ENCODE results near the gene BTD. TPM values are rescaled to one million over a fixed set of nuclear protein-coding genes. Genes with fewer than 3 reads are reported as not detected.
A peak's percentile ranks its signal among the peaks of the same experiment; 100 is the strongest.

The BTD gene, protein sequence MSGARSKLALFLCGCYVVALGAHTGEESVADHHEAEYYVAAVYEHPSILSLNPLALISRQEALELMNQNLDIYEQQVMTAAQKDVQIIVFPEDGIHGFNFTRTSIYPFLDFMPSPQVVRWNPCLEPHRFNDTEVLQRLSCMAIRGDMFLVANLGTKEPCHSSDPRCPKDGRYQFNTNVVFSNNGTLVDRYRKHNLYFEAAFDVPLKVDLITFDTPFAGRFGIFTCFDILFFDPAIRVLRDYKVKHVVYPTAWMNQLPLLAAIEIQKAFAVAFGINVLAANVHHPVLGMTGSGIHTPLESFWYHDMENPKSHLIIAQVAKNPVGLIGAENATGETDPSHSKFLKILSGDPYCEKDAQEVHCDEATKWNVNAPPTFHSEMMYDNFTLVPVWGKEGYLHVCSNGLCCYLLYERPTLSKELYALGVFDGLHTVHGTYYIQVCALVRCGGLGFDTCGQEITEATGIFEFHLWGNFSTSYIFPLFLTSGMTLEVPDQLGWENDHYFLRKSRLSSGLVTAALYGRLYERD
- 10 to 100 TPM; 46.8 to 74.9 (median 56.5) TPM for total RNA-seq

DNA sequence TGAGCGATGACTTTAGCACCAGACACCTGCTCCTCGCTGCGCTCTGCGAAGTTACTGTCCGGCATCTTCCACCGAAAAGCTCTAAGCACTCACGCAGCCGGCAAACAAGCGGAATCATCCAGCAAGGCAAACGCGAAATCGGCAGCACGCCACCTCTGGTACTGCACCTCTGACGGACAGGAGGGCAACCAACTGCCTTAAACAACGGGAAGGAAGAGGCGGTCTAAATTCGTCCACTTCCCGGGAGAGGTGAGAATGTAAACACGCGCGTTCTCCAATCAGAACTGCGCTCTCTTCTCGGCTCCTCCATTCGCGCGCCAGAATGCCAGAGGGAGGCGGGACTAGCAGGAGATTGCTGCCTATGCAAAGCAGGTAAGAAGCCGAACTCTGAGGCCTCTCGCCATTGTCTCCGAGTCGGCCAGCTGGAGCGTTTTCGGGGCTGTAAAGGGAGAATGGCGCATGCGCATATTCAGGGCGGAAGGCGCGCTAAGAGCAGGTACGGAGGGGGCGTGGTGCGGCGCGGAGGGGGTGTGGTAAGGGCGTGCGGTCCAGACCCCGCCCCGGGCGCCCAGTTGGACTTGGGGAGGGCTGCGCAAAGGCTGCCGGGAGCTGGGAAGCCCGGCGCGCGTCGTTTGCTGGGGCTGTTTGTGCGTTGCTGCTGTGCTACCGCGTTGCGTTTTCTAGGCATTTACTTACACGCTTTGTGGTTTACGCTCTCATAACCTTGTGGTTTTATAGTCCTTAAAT lies at the start of gene BTD, which contains the start of gene HACL1:
TSS of gene BTD (plus strand) at position 347 of the 747 bp plus-strand sequence. CDS start 33,695 bp downstream, outside the sequence.
TSS of gene HACL1 (minus strand) at position 171 of the 747 bp plus-strand sequence. CDS start at position 65, 106 bp downstream.
- H3K27me3 ChIP-seq, result no peaks in the 10 kb centered on the region
- H3K4me1 ChIP-seq, result peaks cover 16 to 25% of the 10 kb centered on the region in 2 donors
- no peaks in the 10 kb centered on the region for H3K9me3 ChIP-seq
- H3K36me3 ChIP-seq, result peaks cover 0 to 7% of the 10 kb centered on the region in 2 donors
- 0% methylated on average over 31 to 56 of the region's 61 CpGs for WGBS, 2 donors
- intact Hi-C loops (cut with DNase I), result no loop called here
- peak within 1 kb of the TSS; percentile 80 to 88 (median 85) for H3K27ac ChIP-seq
- DNase-seq, result peak; percentile 99
- peak; percentile 40 to 90 for TF ChIP-seq POLR2A (IDR thresholded peaks at IDR 0.05)
- TF ChIP-seq, protein P1, sequence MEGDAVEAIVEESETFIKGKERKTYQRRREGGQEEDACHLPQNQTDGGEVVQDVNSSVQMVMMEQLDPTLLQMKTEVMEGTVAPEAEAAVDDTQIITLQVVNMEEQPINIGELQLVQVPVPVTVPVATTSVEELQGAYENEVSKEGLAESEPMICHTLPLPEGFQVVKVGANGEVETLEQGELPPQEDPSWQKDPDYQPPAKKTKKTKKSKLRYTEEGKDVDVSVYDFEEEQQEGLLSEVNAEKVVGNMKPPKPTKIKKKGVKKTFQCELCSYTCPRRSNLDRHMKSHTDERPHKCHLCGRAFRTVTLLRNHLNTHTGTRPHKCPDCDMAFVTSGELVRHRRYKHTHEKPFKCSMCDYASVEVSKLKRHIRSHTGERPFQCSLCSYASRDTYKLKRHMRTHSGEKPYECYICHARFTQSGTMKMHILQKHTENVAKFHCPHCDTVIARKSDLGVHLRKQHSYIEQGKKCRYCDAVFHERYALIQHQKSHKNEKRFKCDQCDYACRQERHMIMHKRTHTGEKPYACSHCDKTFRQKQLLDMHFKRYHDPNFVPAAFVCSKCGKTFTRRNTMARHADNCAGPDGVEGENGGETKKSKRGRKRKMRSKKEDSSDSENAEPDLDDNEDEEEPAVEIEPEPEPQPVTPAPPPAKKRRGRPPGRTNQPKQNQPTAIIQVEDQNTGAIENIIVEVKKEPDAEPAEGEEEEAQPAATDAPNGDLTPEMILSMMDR (IDR thresholded peaks at IDR 0.05), result peak in 3 of 6 experiments; percentile 9 to 46 (median 41)
- H3K4me3 ChIP-seq (replicated peaks in 1 of 3), result peak within 1 kb of the TSS; percentile 69 to 88 (median 76)

DNA sequence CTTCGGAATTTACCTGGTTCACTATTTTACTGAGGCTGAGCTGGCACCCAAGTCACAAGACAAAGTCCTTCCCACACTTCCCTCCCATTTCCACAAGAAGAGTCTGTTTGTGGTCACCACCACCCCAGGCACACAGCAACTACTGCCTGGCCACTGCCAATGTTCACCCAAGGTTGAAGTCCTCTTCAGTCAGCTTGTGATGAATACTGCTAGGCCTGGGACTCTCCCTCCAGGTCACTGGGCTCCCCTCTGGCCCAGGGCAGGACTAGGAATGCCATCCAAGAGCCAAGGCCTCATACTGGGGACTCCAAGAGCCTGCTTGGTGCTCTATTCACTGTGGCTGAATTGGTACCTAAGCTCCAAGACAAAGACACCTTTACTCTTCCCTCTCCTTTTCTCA lies 49.6 kb upstream of the BTD start:
- H3K27me3 ChIP-seq, result no peaks in the 10 kb centered on the region
- no peaks in the 10 kb centered on the region for H3K36me3 ChIP-seq
- TF ChIP-seq, protein P1 (IDR thresholded peaks at IDR 0.05), result no peak
- TF ChIP-seq POLR2A (IDR thresholded peaks at IDR 0.05), result no peak
- H3K4me1 ChIP-seq, result peaks cover 0 to 3% of the 10 kb centered on the region in 2 donors
- intact Hi-C loops (cut with DNase I), result loop anchor here (10.0 kb wide), 1 partner anchor 337 kb away; no protein-coding TSS in a partner anchor
- DNase-seq, result no peak
- 100% methylated on average over 1 of the region's 1 CpG for WGBS, 2 donors
- no peak overlapping the region for H3K27ac ChIP-seq
- no peaks in the 10 kb centered on the region for H3K9me3 ChIP-seq
- H3K4me3 ChIP-seq (replicated peaks in 1 of 3), result no peak overlapping the region

GRCh38 chr3:15553749-15554148 lies 47.8 kb upstream of the BTD start:
- WGBS, 2 donors, result 59 to 72% methylated on average over 3 of the region's 3 CpGs
- intact Hi-C loops (cut with DNase I), result loop anchor here (10.0 kb wide), 1 partner anchor 339 kb away; no protein-coding TSS in a partner anchor
- DNase-seq, result no peak
- Histone ChIP-seq H3K36me3 (no peaks in the 10 kb centered on the region), H3K4me3 (replicated peaks in 1 of 3) (no peak overlapping the region), H3K4me1 (peaks cover 10 to 11% of the 10 kb centered on the region in 2 donors), H3K9me3 (no peaks in the 10 kb centered on the region), H3K27me3 (no peaks in the 10 kb centered on the region), H3K27ac (peak overlapping the region in 1 of 3 donors; percentile 5)
- TF ChIP-seq, protein P1 (IDR thresholded peaks at IDR 0.05), result no peak
- no peak for TF ChIP-seq POLR2A (IDR thresholded peaks at IDR 0.05)

GRCh38 chr3:15556512-15556911 lies 45.0 kb upstream of the BTD start:
- Histone ChIP-seq H3K27ac (no peak overlapping the region), H3K4me3 (replicated peaks in 1 of 3) (no peak overlapping the region), H3K4me1 (peaks cover 15% of the 10 kb centered on the region in 2 donors), H3K36me3 (no peaks in the 10 kb centered on the region), H3K9me3 (no peaks in the 10 kb centered on the region), H3K27me3 (no peaks in the 10 kb centered on the region)
- TF ChIP-seq, protein P1 (IDR thresholded peaks at IDR 0.05), result no peak
- TF ChIP-seq POLR2A (IDR thresholded peaks at IDR 0.05), result no peak
- intact Hi-C loops (cut with DNase I), result loop anchor here (5.0 to 10.0 kb wide), 2 partner anchors 129 to 342 kb away; partner anchors contain the start of genes EAF1 and METTL6
- no peak for DNase-seq
- WGBS, 2 donors, result 70 to 77% methylated on average over 2 of the region's 2 CpGs

All from thyroid gland (tissue), 4 donors.